ENCODE measurements around the gene LMTK2. TPM values are rescaled to one million over a fixed set of nuclear protein-coding genes. Genes with fewer than 3 reads are reported as not detected.

The LMTK2 gene
- total and polyA plus RNA-seq, 4 donors: 15.2 to 29.3 (median 22.2) TPM

GRCh38 chr7:98229991-98230745 is 123.5 kb downstream of the LMTK2 start:
- no peaks in the 10 kb centered on the region for H3K27me3 ChIP-seq (ENCODE audit: control insufficient read depth, insufficient read depth, low read length)
- 74% methylated on average over 13 of the region's 17 CpGs for WGBS (ENCODE audit: insufficient coverage)
- H3K4me3 ChIP-seq (ENCODE audit: low read depth, low read length): no peak overlapping the region
- no peaks in the 10 kb centered on the region for H3K4me1 ChIP-seq (ENCODE audit: control insufficient read depth, insufficient read depth, low read length)
- no peak for DNase-seq (ENCODE audit: low read depth in 4 of 6, low spot score in 6 of 6)
- H3K9me3 ChIP-seq (ENCODE audit: control insufficient read depth, insufficient read depth, low read length): no peaks in the 10 kb centered on the region
- H3K36me3 ChIP-seq (ENCODE audit: control insufficient read depth, insufficient read depth, low read length): peaks cover 98% of the 10 kb centered on the region
- no peak overlapping the region for H3K27ac ChIP-seq (ENCODE audit: low read depth, low read length)

- Histone ChIP-seq H3K4me1 (ENCODE audit: control insufficient read depth, insufficient read depth, low read length) (no peaks in the 10 kb centered on the region), H3K9me3 (ENCODE audit: control insufficient read depth, insufficient read depth, low read length) (no peaks in the 10 kb centered on the region), H3K4me3 (ENCODE audit: low read depth, low read length) (no peak overlapping the region), H3K36me3 (ENCODE audit: control insufficient read depth, insufficient read depth, low read length) (peaks cover 96% of the 10 kb centered on the region), H3K27ac (ENCODE audit: low read depth, low read length) (no peak overlapping the region), H3K27me3 (ENCODE audit: control insufficient read depth, insufficient read depth, low read length) (no peaks in the 10 kb centered on the region)
- no peak for DNase-seq (ENCODE audit: low read depth in 4 of 6, low spot score in 6 of 6)
- 93% methylated on average over 30 of the region's 30 CpGs for WGBS (ENCODE audit: insufficient coverage)
Observed at GRCh38 chr7:98230746-98231471, 124.2 kb downstream of the LMTK2 start.

- Histone ChIP-seq H3K9me3 (ENCODE audit: control insufficient read depth, insufficient read depth, low read length) (no peaks in the 10 kb centered on the region), H3K4me1 (ENCODE audit: control insufficient read depth, insufficient read depth, low read length) (no peaks in the 10 kb centered on the region), H3K27me3 (ENCODE audit: control insufficient read depth, insufficient read depth, low read length) (no peaks in the 10 kb centered on the region), H3K36me3 (ENCODE audit: control insufficient read depth, insufficient read depth, low read length) (peaks cover 96% of the 10 kb centered on the region), H3K4me3 (ENCODE audit: low read depth, low read length) (no peak overlapping the region), H3K27ac (ENCODE audit: low read depth, low read length) (no peak overlapping the region)
- WGBS (ENCODE audit: insufficient coverage): 94% methylated on average over 21 of the region's 25 CpGs
- DNase-seq (ENCODE audit: low read depth in 4 of 6, low spot score in 6 of 6): no peak
Observed at GRCh38 chr7:98231493-98232262, 125.0 kb downstream of the LMTK2 start.

GRCh38 chr7:98232263-98232585 is 125.6 kb downstream of the LMTK2 start:
- no peaks in the 10 kb centered on the region for H3K9me3 ChIP-seq (ENCODE audit: control insufficient read depth, insufficient read depth, low read length)
- DNase-seq (ENCODE audit: low read depth in 4 of 6, low spot score in 6 of 6): no peak
- H3K27ac ChIP-seq (ENCODE audit: low read depth, low read length): no peak overlapping the region
- H3K4me1 ChIP-seq (ENCODE audit: control insufficient read depth, insufficient read depth, low read length): no peaks in the 10 kb centered on the region
- peaks cover 96% of the 10 kb centered on the region for H3K36me3 ChIP-seq (ENCODE audit: control insufficient read depth, insufficient read depth, low read length)
- H3K4me3 ChIP-seq (ENCODE audit: low read depth, low read length): no peak overlapping the region
- WGBS (ENCODE audit: insufficient coverage): 94% methylated on average over 8 of the region's 8 CpGs
- no peaks in the 10 kb centered on the region for H3K27me3 ChIP-seq (ENCODE audit: control insufficient read depth, insufficient read depth, low read length)

GRCh38 chr7:98232799-98233198 is 126.1 kb downstream of the LMTK2 start:
- Histone ChIP-seq H3K27me3 (ENCODE audit: control insufficient read depth, insufficient read depth, low read length) (no peaks in the 10 kb centered on the region), H3K36me3 (ENCODE audit: control insufficient read depth, insufficient read depth, low read length) (peaks cover 96% of the 10 kb centered on the region), H3K4me3 (ENCODE audit: low read depth, low read length) (no peak overlapping the region), H3K4me1 (ENCODE audit: control insufficient read depth, insufficient read depth, low read length) (no peaks in the 10 kb centered on the region), H3K9me3 (ENCODE audit: control insufficient read depth, insufficient read depth, low read length) (no peaks in the 10 kb centered on the region), H3K27ac (ENCODE audit: low read depth, low read length) (no peak overlapping the region)
- no peak for DNase-seq (ENCODE audit: low read depth in 4 of 6, low spot score in 6 of 6)
- WGBS (ENCODE audit: insufficient coverage): 88% methylated on average over 13 of the region's 16 CpGs

GRCh38 chr7:98233219-98234070 is 126.8 kb downstream of the LMTK2 start:
- Histone ChIP-seq H3K36me3 (ENCODE audit: control insufficient read depth, insufficient read depth, low read length) (peaks cover 96% of the 10 kb centered on the region), H3K27me3 (ENCODE audit: control insufficient read depth, insufficient read depth, low read length) (no peaks in the 10 kb centered on the region)
- 87% methylated on average over 30 of the region's 32 CpGs for WGBS (ENCODE audit: insufficient coverage)

GRCh38 chr7:98234429-98235147 is 127.9 kb downstream of the LMTK2 start:
- no peak overlapping the region for H3K27ac ChIP-seq (ENCODE audit: low read depth, low read length)
- H3K4me1 ChIP-seq (ENCODE audit: control insufficient read depth, insufficient read depth, low read length): no peaks in the 10 kb centered on the region
- WGBS (ENCODE audit: insufficient coverage): 100% methylated on average over 4 of the region's 10 CpGs
- H3K9me3 ChIP-seq (ENCODE audit: control insufficient read depth, insufficient read depth, low read length): no peaks in the 10 kb centered on the region
- peaks cover 95% of the 10 kb centered on the region for H3K36me3 ChIP-seq (ENCODE audit: control insufficient read depth, insufficient read depth, low read length)
- no peak for DNase-seq (ENCODE audit: low read depth in 4 of 6, low spot score in 6 of 6)
- no peaks in the 10 kb centered on the region for H3K27me3 ChIP-seq (ENCODE audit: control insufficient read depth, insufficient read depth, low read length)
- H3K4me3 ChIP-seq (ENCODE audit: low read depth, low read length): no peak overlapping the region

More at GRCh38 chr7:98233219-98234070, 126.8 kb downstream of the LMTK2 start:
- no peak for DNase-seq (ENCODE audit: low read depth in 4 of 6, low spot score in 6 of 6)
- no peaks in the 10 kb centered on the region for H3K4me1 ChIP-seq (ENCODE audit: control insufficient read depth, insufficient read depth, low read length)
- no peak overlapping the region for H3K4me3 ChIP-seq (ENCODE audit: low read depth, low read length)
- no peak overlapping the region for H3K27ac ChIP-seq (ENCODE audit: low read depth, low read length)
- no peaks in the 10 kb centered on the region for H3K9me3 ChIP-seq (ENCODE audit: control insufficient read depth, insufficient read depth, low read length)

- peaks cover 95% of the 10 kb centered on the region for H3K36me3 ChIP-seq (ENCODE audit: control insufficient read depth, insufficient read depth, low read length)
- H3K4me3 ChIP-seq (ENCODE audit: low read depth, low read length): no peak overlapping the region
- 91% methylated on average over 11 of the region's 11 CpGs for WGBS (ENCODE audit: insufficient coverage)
Observed at GRCh38 chr7:98235901-98236300, 129.2 kb downstream of the LMTK2 start.

More at GRCh38 chr7:98235901-98236300, 129.2 kb downstream of the LMTK2 start:
- Histone ChIP-seq H3K4me1 (ENCODE audit: control insufficient read depth, insufficient read depth, low read length) (no peaks in the 10 kb centered on the region), H3K9me3 (ENCODE audit: control insufficient read depth, insufficient read depth, low read length) (no peaks in the 10 kb centered on the region), H3K27ac (ENCODE audit: low read depth, low read length) (no peak overlapping the region), H3K27me3 (ENCODE audit: control insufficient read depth, insufficient read depth, low read length) (no peaks in the 10 kb centered on the region)
- no peak for DNase-seq (ENCODE audit: low read depth in 4 of 6, low spot score in 6 of 6)
